Measurements from ENCODE around the gene CALHM3.

Gene CALHM3

GRCh38 chr10:103447187-103447586 is 31.9 kb downstream of the CALHM3 start:
- DNase-seq (ENCODE audit: extremely low read depth, insufficient read length), result no peak

GRCh38 chr10:103445767-103446567 is 33.1 kb downstream of the CALHM3 start:
- Histone ChIP-seq H3K4me3 (replicated peaks; ENCODE audit: low read depth, low read length) (no peak overlapping the region), H3K36me3 (ENCODE audit: control insufficient read depth, insufficient read depth, low read length) (peaks cover 52% of the 10 kb centered on the region), H3K27me3 (replicated peaks; ENCODE audit: control insufficient read depth, insufficient read depth, low read length) (no peaks in the 10 kb centered on the region)
- TF ChIP-seq CTCF (IDR thresholded peaks at IDR 0.05; ENCODE audit: insufficient read depth, low read length, poor library complexity, severe bottlenecking), result no peak
- no peak for DNase-seq (ENCODE audit: extremely low read depth, insufficient read length)

More at GRCh38 chr10:103447187-103447586, 31.9 kb downstream of the CALHM3 start:
- Histone ChIP-seq H3K27me3 (replicated peaks; ENCODE audit: control insufficient read depth, insufficient read depth, low read length) (no peaks in the 10 kb centered on the region), H3K36me3 (ENCODE audit: control insufficient read depth, insufficient read depth, low read length) (peaks cover 46% of the 10 kb centered on the region), H3K4me3 (replicated peaks; ENCODE audit: low read depth, low read length) (no peak overlapping the region)
- no peak for TF ChIP-seq CTCF (IDR thresholded peaks at IDR 0.05; ENCODE audit: insufficient read depth, low read length, poor library complexity, severe bottlenecking)

GRCh38 chr10:103445366-103445765 is 33.7 kb downstream of the CALHM3 start:
- no peak overlapping the region for H3K4me3 ChIP-seq (replicated peaks; ENCODE audit: low read depth, low read length)
- no peak for DNase-seq (ENCODE audit: extremely low read depth, insufficient read length)
- no peaks in the 10 kb centered on the region for H3K27me3 ChIP-seq (replicated peaks; ENCODE audit: control insufficient read depth, insufficient read depth, low read length)
- H3K36me3 ChIP-seq (ENCODE audit: control insufficient read depth, insufficient read depth, low read length), result peaks cover 56% of the 10 kb centered on the region
- TF ChIP-seq CTCF (IDR thresholded peaks at IDR 0.05; ENCODE audit: insufficient read depth, low read length, poor library complexity, severe bottlenecking), result no peak

GRCh38 chr10:103444478-103444877 is 34.6 kb downstream of the CALHM3 start:
- no peak overlapping the region for H3K4me3 ChIP-seq (replicated peaks; ENCODE audit: low read depth, low read length)
- H3K27me3 ChIP-seq (replicated peaks; ENCODE audit: control insufficient read depth, insufficient read depth, low read length), result no peaks in the 10 kb centered on the region
- no peak for TF ChIP-seq CTCF (IDR thresholded peaks at IDR 0.05; ENCODE audit: insufficient read depth, low read length, poor library complexity, severe bottlenecking)
- H3K36me3 ChIP-seq (ENCODE audit: control insufficient read depth, insufficient read depth, low read length), result peaks cover 62% of the 10 kb centered on the region
- no peak for DNase-seq (ENCODE audit: extremely low read depth, insufficient read length)

- H3K36me3 ChIP-seq (ENCODE audit: control insufficient read depth, insufficient read depth, low read length), result peaks cover 56% of the 10 kb centered on the region
- DNase-seq (ENCODE audit: extremely low read depth, insufficient read length), result no peak
- TF ChIP-seq CTCF (IDR thresholded peaks at IDR 0.05; ENCODE audit: insufficient read depth, low read length, poor library complexity, severe bottlenecking), result no peak
- no peak overlapping the region for H3K4me3 ChIP-seq (replicated peaks; ENCODE audit: low read depth, low read length)
- no peaks in the 10 kb centered on the region for H3K27me3 ChIP-seq (replicated peaks; ENCODE audit: control insufficient read depth, insufficient read depth, low read length)
These were observed 35.4 kb downstream of the CALHM3 start for GRCh38 chr10:103443475-103444185.

Measured in GM06990 (cell line).